SK-N-SH treated with all-trans-retinoic acid at 6 μM for 48 hours (cell line): ENCODE data around the gene STKLD1.

Experiments
- ATAC-seq: fragments of 200-7000 bp; cut with Tn5 transposase; 3 replicates; pipeline ENCODE4 v1.9.1; 2020; ENCODE audit warnings: mild to moderate bottlenecking, moderate library complexity
- ARNTL ChIP-seq: fragments of 450-650 bp; formaldehyde crosslinking; IDR thresholded peaks from 2 replicates; pipeline ENCODE4 v1.5.0; 2020; ENCODE audit warnings: low read depth, mild to moderate bottlenecking, moderate library complexity, borderline replicate concordance
- BACH2 ChIP-seq: fragments of 250-450 bp; sonication (Bioruptor Pico); IDR thresholded peaks from 2 replicates; pipeline ENCODE4 v1.9.0; 2021; ENCODE audit warnings: mild to moderate bottlenecking, borderline replicate concordance
- CREB5 ChIP-seq: fragments of 250-450 bp; sonication (Bioruptor Pico); IDR thresholded peaks from 2 replicates; pipeline ENCODE4 v1.5.1; 2020; ENCODE audit warnings: low read depth, mild to moderate bottlenecking, moderate library complexity
- CSDC2 ChIP-seq: fragments of 250-450 bp; sonication (Bioruptor Pico); IDR thresholded peaks from 2 replicates; pipeline ENCODE4 v1.5.0; 2020; ENCODE audit warnings: mild to moderate bottlenecking, moderate library complexity
- CSRNP3 ChIP-seq: fragments of 250-450 bp; sonication (Bioruptor Pico); IDR thresholded peaks from 2 replicates; pipeline ENCODE4 v1.5.1; 2021; ENCODE audit warnings: mild to moderate bottlenecking, moderate library complexity
- ESRRG ChIP-seq: fragments of 250-450 bp; sonication (Bioruptor Pico); IDR thresholded peaks from 2 replicates; pipeline ENCODE4 v1.6.1; 2021; ENCODE audit warnings: mild to moderate bottlenecking
- GLIS3 ChIP-seq: fragments of 250-450 bp; sonication (Bioruptor Pico); IDR thresholded peaks from 2 replicates; pipeline ENCODE4 v1.5.0; 2020; ENCODE audit warnings: mild to moderate bottlenecking, moderate library complexity
- ISL1 ChIP-seq: fragments of 250-450 bp; sonication (Bioruptor Pico); IDR thresholded peaks from 2 replicates; pipeline ENCODE4 v2.1.2; 2022; ENCODE audit warnings: mild to moderate bottlenecking, moderate library complexity
- OSR1 ChIP-seq: fragments of 250-450 bp; sonication (Bioruptor Pico); IDR thresholded peaks from 2 replicates; pipeline ENCODE4 v1.8.0; 2022; ENCODE audit warnings: moderate library complexity, mild to moderate bottlenecking, inconsistent platforms
- PPARA ChIP-seq: fragments of 250-450 bp; sonication (Bioruptor Pico); IDR thresholded peaks from 2 replicates; pipeline ENCODE4 v1.5.0; 2020; ENCODE audit warnings: mild to moderate bottlenecking, borderline replicate concordance
- RARB ChIP-seq: fragments of 250-450 bp; sonication (Bioruptor Pico); IDR thresholded peaks from 2 replicates; pipeline ENCODE4 v1.8.0; 2021; ENCODE audit warnings: mild to moderate bottlenecking, moderate library complexity
- SNAI2 ChIP-seq: fragments of 250-450 bp; sonication (Bioruptor Pico); IDR thresholded peaks from 2 replicates; pipeline ENCODE4 v1.5.0; 2020; ENCODE audit warnings: mild to moderate bottlenecking, moderate library complexity
- TCF4 ChIP-seq: fragments of 250-450 bp; sonication (Bioruptor Pico); IDR thresholded peaks from 2 replicates; pipeline ENCODE4 v1.8.0; 2021; ENCODE audit warnings: mild to moderate bottlenecking, moderate library complexity, borderline replicate concordance
- TOX ChIP-seq: fragments of 250-450 bp; sonication (Bioruptor Pico); IDR thresholded peaks from 2 replicates; pipeline ENCODE4 v1.8.0; 2021; ENCODE audit warnings: mild to moderate bottlenecking, moderate library complexity, borderline replicate concordance
- ZFP3 ChIP-seq: fragments of 250-450 bp; sonication (Bioruptor Pico); IDR thresholded peaks from 2 replicates; pipeline ENCODE4 v1.5.0; 2020; ENCODE audit warnings: mild to moderate bottlenecking, moderate library complexity
- ZFP30 ChIP-seq: fragments of 450-650 bp; formaldehyde crosslinking; IDR thresholded peaks from 2 replicates; pipeline ENCODE4 v1.5.0; 2022; ENCODE audit warnings: mild to moderate bottlenecking, moderate library complexity
- ZNF70 ChIP-seq: fragments of 450-650 bp; formaldehyde crosslinking; IDR thresholded peaks from 2 replicates; pipeline ENCODE4 v1.5.0; 2020; ENCODE audit warnings: mild to moderate bottlenecking, moderate library complexity
- ZNF8 ChIP-seq: fragments of 450-650 bp; formaldehyde crosslinking; IDR thresholded peaks from 2 replicates; pipeline ENCODE4 v1.5.0; 2020; ENCODE audit warnings: mild to moderate bottlenecking, moderate library complexity
- TF ChIP-seq, protein P1 (sequence below): fragments of 250-450 bp; sonication (Bioruptor Pico); IDR thresholded peaks from 2 replicates; pipeline ENCODE4 v1.5.0; 2020; ENCODE audit warnings: mild to moderate bottlenecking, moderate library complexity
- TF ChIP-seq, protein P2 (sequence below): fragments of 250-450 bp; sonication (Bioruptor Pico); IDR thresholded peaks from 2 replicates; pipeline ENCODE4 v1.8.0; 2020; ENCODE audit warnings: mild to moderate bottlenecking, moderate library complexity, borderline replicate concordance
- TF ChIP-seq, protein P3 (sequence below): fragments of 250-450 bp; sonication (Bioruptor Pico); IDR thresholded peaks from 2 replicates; pipeline ENCODE4 v1.8.0; 2021; ENCODE audit warnings: low read depth, mild to moderate bottlenecking, moderate library complexity, borderline replicate concordance

Gene STKLD1

GRCh38 chr9:133342570-133342969 lies 33.6 kb upstream of the STKLD1 start:
- ATAC-seq, result no peak
- TF ChIP-seq SNAI2 (CRISPR knock-in tag), result no peak
- TF ChIP-seq OSR1 (CRISPR knock-in tag), result no peak
- no peak for TF ChIP-seq BACH2 (CRISPR knock-in tag)
- no peak for TF ChIP-seq ARNTL (CRISPR knock-in tag)
- no peak for TF ChIP-seq CREB5 (CRISPR knock-in tag)
- TF ChIP-seq RARB (CRISPR knock-in tag), result no peak
- TF ChIP-seq, protein P1, sequence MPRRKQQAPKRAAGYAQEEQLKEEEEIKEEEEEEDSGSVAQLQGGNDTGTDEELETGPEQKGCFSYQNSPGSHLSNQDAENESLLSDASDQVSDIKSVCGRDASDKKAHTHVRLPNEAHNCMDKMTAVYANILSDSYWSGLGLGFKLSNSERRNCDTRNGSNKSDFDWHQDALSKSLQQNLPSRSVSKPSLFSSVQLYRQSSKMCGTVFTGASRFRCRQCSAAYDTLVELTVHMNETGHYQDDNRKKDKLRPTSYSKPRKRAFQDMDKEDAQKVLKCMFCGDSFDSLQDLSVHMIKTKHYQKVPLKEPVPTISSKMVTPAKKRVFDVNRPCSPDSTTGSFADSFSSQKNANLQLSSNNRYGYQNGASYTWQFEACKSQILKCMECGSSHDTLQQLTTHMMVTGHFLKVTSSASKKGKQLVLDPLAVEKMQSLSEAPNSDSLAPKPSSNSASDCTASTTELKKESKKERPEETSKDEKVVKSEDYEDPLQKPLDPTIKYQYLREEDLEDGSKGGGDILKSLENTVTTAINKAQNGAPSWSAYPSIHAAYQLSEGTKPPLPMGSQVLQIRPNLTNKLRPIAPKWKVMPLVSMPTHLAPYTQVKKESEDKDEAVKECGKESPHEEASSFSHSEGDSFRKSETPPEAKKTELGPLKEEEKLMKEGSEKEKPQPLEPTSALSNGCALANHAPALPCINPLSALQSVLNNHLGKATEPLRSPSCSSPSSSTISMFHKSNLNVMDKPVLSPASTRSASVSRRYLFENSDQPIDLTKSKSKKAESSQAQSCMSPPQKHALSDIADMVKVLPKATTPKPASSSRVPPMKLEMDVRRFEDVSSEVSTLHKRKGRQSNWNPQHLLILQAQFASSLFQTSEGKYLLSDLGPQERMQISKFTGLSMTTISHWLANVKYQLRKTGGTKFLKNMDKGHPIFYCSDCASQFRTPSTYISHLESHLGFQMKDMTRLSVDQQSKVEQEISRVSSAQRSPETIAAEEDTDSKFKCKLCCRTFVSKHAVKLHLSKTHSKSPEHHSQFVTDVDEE (CRISPR knock-in tag), result no peak
- TF ChIP-seq CSDC2, result no peak
- TF ChIP-seq TOX (CRISPR knock-in tag), result no peak
- TF ChIP-seq, protein P2, sequence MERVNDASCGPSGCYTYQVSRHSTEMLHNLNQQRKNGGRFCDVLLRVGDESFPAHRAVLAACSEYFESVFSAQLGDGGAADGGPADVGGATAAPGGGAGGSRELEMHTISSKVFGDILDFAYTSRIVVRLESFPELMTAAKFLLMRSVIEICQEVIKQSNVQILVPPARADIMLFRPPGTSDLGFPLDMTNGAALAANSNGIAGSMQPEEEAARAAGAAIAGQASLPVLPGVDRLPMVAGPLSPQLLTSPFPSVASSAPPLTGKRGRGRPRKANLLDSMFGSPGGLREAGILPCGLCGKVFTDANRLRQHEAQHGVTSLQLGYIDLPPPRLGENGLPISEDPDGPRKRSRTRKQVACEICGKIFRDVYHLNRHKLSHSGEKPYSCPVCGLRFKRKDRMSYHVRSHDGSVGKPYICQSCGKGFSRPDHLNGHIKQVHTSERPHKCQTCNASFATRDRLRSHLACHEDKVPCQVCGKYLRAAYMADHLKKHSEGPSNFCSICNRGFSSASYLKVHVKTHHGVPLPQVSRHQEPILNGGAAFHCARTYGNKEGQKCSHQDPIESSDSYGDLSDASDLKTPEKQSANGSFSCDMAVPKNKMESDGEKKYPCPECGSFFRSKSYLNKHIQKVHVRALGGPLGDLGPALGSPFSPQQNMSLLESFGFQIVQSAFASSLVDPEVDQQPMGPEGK (CRISPR knock-in tag), result no peak
- no peak for TF ChIP-seq ESRRG (CRISPR knock-in tag)
- no peak for TF ChIP-seq ZNF70 (CRISPR knock-in tag)
- TF ChIP-seq PPARA, result no peak
- no peak for TF ChIP-seq TCF4 (CRISPR knock-in tag)
- TF ChIP-seq GLIS3 (CRISPR knock-in tag), result no peak
- TF ChIP-seq, all 23 proteins: peak for 0

- ATAC-seq, result no peak
- TF ChIP-seq ZNF70 (CRISPR knock-in tag) (no peak), ISL1 (no peak), ZNF8 (no peak), ESRRG (CRISPR knock-in tag) (no peak), OSR1 (CRISPR knock-in tag) (no peak), ZFP30 (no peak), BACH2 (CRISPR knock-in tag) (no peak), SNAI2 (CRISPR knock-in tag) (no peak), TOX (CRISPR knock-in tag) (no peak), PPARA (no peak), GLIS3 (CRISPR knock-in tag) (no peak), RARB (CRISPR knock-in tag) (no peak), ARNTL (CRISPR knock-in tag) (no peak), CSRNP3 (CRISPR knock-in tag) (no peak), CREB5 (CRISPR knock-in tag) (no peak), ZFP3 (CRISPR knock-in tag) (no peak), TCF4 (CRISPR knock-in tag) (no peak)
- TF ChIP-seq, protein P1 (CRISPR knock-in tag), result no peak
- TF ChIP-seq, protein P2 (CRISPR knock-in tag), result no peak
- TF ChIP-seq, protein P3, sequence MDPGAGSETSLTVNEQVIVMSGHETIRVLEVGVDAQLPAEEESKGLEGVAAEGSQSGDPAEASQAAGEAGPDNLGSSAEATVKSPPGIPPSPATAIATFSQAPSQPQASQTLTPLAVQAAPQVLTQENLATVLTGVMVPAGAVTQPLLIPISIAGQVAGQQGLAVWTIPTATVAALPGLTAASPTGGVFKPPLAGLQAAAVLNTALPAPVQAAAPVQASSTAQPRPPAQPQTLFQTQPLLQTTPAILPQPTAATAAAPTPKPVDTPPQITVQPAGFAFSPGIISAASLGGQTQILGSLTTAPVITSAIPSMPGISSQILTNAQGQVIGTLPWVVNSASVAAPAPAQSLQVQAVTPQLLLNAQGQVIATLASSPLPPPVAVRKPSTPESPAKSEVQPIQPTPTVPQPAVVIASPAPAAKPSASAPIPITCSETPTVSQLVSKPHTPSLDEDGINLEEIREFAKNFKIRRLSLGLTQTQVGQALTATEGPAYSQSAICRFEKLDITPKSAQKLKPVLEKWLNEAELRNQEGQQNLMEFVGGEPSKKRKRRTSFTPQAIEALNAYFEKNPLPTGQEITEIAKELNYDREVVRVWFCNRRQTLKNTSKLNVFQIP (CRISPR knock-in tag), result no peak
Measured at GRCh38 chr9:133344071-133344470, 32.1 kb upstream of the STKLD1 start.
